Right cardiac atrium (tissue), 5 donors: ENCODE measurements around the gene GOSR1. TPM values are rescaled to one million over a fixed set of nuclear protein-coding genes. Genes with fewer than 3 reads are reported as not detected.
"Not testable (repeated sequence)": the region's sequence is repeated elsewhere in the genome, so short reads cannot be mapped to it uniquely, and the experiment has no call there.

ENCODE experiments used
- ATAC-seq, 2 donors: fragments of 200-7000 bp; cut with Tn5 transposase; one replicate each; pipeline versions ENCODE4 v1.8.0 to v1.9.1; 2020; ENCODE audit warnings: moderate library complexity in 2 of 2, mild to moderate bottlenecking in 1 of 2
- DNase-seq, 3 donors: peaks; one replicate each; pipeline ENCODE4 v3.0.0-alpha.2; 2020
- H3K27ac ChIP-seq: one replicate; pipeline ENCODE4 v1.5.1; 2013; ENCODE audit warnings: mild to moderate bottlenecking, low read length, control low read depth, moderate library complexity
- H3K27me3 ChIP-seq: one replicate; pipeline ENCODE4 v1.6.1; 2013; ENCODE audit not compliant: control insufficient read depth, insufficient read depth
- H3K4me1 ChIP-seq: one replicate; pipeline ENCODE4 v1.6.1; 2013; ENCODE audit warnings: low read length; ENCODE audit not compliant: control insufficient read depth, insufficient read depth
- H3K4me3 ChIP-seq: one replicate; pipeline ENCODE4 v1.5.1; 2013; ENCODE audit warnings: low read length, control low read depth
- H3K9me3 ChIP-seq: one replicate; pipeline ENCODE4 v1.6.1; 2013; ENCODE audit warnings: low read length; ENCODE audit not compliant: control insufficient read depth
- WGBS: extraction: QIAGEN DNeasy Blood & Tissue Kit; methylation state at CpG from one replicate; pipeline ENCODE4 v1.1.7; 2013; 5-methylcytosine and 5-hydroxymethylcytosine counted together
- intact Hi-C, 4 donors: fragments of 100-400 bp; cut with DNase I; formaldehyde crosslinking; loops; one replicate each; pipeline versions ENCODE4 v1.11.0 to v1.14.0; 2022 to 2023
- polyA plus RNA-seq: library from polyadenylated mRNA; stranded (reverse); fragments of 200-250 nt; gene quantifications from one replicate; pipeline ENCODE4 v1.2.3, GENCODE V29; 2013
- total RNA-seq, 4 donors: library from RNA; stranded (reverse); fragmentation: NEBNext Ultra II Directional; extraction: Animal tissue kit (Norgen Biotek cat#: 25700); gene quantifications; one replicate each; pipeline ENCODE4 v1.2.1, GENCODE V29; 2021
- donor health status: healthy with polysubstance abuse.
- donor health status: DM: no; HTN: yes; CAD: no.
- donor health status: DM: no; HTN: no; CAD: no.
- donor health status: DM: no; HTN: yes; CAD: no; lungs with severe emphysema.
- donor health status: DM: yes; HTN: yes; CAD: no.

GOSR1 gene
- total and polyA plus RNA-seq, 5 donors: 12.9 to 38.9 (median 35.7) TPM

GRCh38 chr17:30563905-30564390, 86.7 kb downstream of the GOSR1 start:
- H3K9me3 ChIP-seq, H3K4me1 ChIP-seq, H3K27ac ChIP-seq, DNase-seq, ATAC-seq, intact Hi-C loops, H3K4me3 ChIP-seq, H3K27me3 ChIP-seq: not testable (repeated sequence)
- WGBS: 61% methylated on average over 7 of the region's 7 CpGs

DNA sequence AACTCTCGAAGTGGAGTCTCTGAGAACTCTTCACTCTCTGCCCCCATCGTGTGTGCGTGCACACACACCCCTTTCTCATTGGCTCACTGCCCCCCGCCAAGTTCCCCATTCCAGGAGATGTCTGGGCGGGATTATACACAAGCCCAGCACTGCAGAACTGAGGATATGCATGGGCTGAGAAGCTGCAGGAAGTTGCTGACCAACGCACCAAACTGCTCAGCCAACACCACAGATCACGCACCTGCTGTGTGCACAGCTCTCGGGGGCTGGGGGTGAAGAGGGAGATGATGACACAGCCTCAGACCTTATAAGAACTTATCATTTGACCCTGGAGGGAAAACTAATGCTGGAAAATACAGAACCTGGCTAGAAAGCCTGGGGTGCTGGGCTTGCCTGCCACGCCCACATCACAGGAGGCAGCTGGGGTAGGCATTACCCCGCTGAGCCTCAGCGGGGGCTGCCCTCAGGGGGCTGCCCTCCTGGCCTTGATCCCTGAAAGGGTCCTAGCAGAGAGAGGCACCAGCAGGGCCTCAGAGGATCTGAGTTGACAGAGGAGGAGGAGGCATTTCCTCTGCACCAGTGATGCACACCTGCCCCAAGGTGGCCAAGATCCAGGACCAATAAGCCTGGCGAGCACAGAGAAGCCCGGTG, 87.3 kb downstream of the GOSR1 start:
- H3K27me3 ChIP-seq, ATAC-seq, H3K4me3 ChIP-seq, intact Hi-C loops, H3K27ac ChIP-seq, H3K4me1 ChIP-seq, DNase-seq, H3K9me3 ChIP-seq: not testable (repeated sequence)
- 34% methylated on average over 13 of the region's 13 CpGs for WGBS

GRCh38 chr17:30565073-30565935, 88.1 kb downstream of the GOSR1 start:
- no peak for DNase-seq
- Histone ChIP-seq H3K27ac (no peak overlapping the region), H3K9me3 (no peaks in the 10 kb centered on the region), H3K27me3 (no peaks in the 10 kb centered on the region), H3K4me3 (no peak overlapping the region), H3K4me1 (peaks cover 2% of the 10 kb centered on the region)
- WGBS: 51% methylated on average over 9 of the region's 9 CpGs
- intact Hi-C loops: no loop called here
- ATAC-seq: no peak

- ATAC-seq, H3K27ac ChIP-seq, DNase-seq, H3K4me1 ChIP-seq, H3K27me3 ChIP-seq, H3K4me3 ChIP-seq, intact Hi-C loops, H3K9me3 ChIP-seq: not testable (repeated sequence)
- WGBS: 51% methylated on average over 4 of the region's 4 CpGs
Measured at GRCh38 chr17:30566104-30566503, 88.9 kb downstream of the GOSR1 start.

- H3K27ac ChIP-seq, intact Hi-C loops, H3K4me1 ChIP-seq, H3K9me3 ChIP-seq, H3K27me3 ChIP-seq, H3K4me3 ChIP-seq, DNase-seq: not testable (repeated sequence)
- WGBS: 75% methylated on average over 10 of the region's 10 CpGs
- peak in 1 of 2 donors; percentile 36 for ATAC-seq
Measured at GRCh38 chr17:30566516-30567225, 89.5 kb downstream of the GOSR1 start.

DNA sequence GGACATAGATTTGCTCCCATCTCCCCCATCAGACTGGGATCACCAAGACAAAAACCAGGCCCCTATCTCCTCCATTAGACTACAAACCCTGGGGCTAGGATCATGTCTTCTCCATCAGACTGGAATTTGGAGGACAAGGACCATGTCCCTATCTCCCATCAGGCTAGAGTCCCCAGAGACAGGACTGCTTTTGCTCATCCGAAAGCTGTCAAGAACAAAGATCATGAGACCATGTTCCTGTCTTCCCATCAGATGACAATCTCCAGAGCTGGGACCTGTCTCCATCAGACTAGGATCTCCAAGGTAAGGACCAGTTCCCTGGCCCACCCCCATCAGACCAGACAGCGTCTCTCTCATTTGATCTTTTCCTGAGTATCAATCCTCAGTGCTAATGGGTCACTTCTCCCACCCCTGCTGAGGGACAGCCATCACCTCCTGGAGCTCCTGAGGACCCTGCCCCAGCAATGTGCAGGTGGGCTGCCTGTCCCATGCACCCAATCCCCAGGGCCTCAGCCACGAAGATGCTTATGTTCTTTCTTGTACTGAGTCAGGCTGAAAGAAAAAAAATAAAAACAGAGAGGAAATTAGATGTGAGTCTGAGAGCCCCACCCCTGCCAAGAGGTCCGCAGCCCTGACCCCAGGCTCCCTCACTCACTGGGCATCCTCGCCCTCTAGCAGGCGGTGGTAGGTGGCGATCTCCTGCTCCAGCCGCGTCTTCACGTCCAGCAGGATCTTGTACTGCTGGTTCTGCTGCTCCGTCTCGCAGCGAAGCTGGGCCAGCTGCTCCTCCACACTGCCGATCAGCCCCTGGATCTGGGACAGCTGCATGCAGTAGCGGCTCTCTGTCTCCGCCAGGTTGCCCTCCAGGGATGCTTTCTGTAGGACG, 90.3 kb downstream of the GOSR1 start:
- ATAC-seq (no peak), DNase-seq (no peak)
- Histone ChIP-seq H3K9me3 (no peaks in the 10 kb centered on the region), H3K4me3 (no peak overlapping the region), H3K27ac (no peak overlapping the region), H3K27me3 (no peaks in the 10 kb centered on the region), H3K4me1 (peaks cover 2% of the 10 kb centered on the region)
- WGBS: 75% methylated on average over 17 of the region's 17 CpGs
- intact Hi-C loops: no loop called here

DNA sequence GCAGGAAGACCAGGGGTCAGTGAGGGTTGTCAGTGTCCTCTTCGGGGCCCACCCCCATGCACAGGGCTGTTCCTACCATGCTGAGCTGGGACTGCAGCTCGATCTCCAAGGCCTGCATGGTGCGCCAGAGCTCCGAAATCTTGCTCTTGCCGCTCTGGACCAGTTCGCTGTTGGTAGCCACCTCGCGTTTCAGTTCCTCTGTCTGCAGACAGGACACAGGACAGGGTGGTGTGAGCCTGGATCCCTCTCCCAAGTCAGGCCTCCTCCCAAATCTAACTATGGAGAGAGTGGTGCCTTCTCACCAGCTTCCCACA, 90.9 kb downstream of the GOSR1 start:
- intact Hi-C loops: no loop called here
- no peak for ATAC-seq
- Histone ChIP-seq H3K27me3 (no peaks in the 10 kb centered on the region), H3K27ac (no peak overlapping the region), H3K4me1 (peaks cover 2% of the 10 kb centered on the region), H3K9me3 (no peaks in the 10 kb centered on the region), H3K4me3 (no peak overlapping the region)
- DNase-seq: no peak
- WGBS: 73% methylated on average over 8 of the region's 8 CpGs

- H3K27ac ChIP-seq, H3K27me3 ChIP-seq, ATAC-seq, H3K9me3 ChIP-seq, intact Hi-C loops, DNase-seq, H3K4me1 ChIP-seq, H3K4me3 ChIP-seq: not testable (repeated sequence)
- 74% methylated on average over 12 of the region's 12 CpGs for WGBS
Measured at GRCh38 chr17:30569531-30570175, 92.4 kb downstream of the GOSR1 start.

GRCh38 chr17:30570191-30570590, 93.0 kb downstream of the GOSR1 start:
- Histone ChIP-seq H3K4me3 (no peak overlapping the region), H3K27me3 (no peaks in the 10 kb centered on the region), H3K4me1 (no peaks in the 10 kb centered on the region), H3K27ac (no peak overlapping the region), H3K9me3 (no peaks in the 10 kb centered on the region)
- DNase-seq (no peak), ATAC-seq (no peak)
- 27% methylated on average over 2 of the region's 2 CpGs for WGBS
- intact Hi-C loops: no loop called here

DNA sequence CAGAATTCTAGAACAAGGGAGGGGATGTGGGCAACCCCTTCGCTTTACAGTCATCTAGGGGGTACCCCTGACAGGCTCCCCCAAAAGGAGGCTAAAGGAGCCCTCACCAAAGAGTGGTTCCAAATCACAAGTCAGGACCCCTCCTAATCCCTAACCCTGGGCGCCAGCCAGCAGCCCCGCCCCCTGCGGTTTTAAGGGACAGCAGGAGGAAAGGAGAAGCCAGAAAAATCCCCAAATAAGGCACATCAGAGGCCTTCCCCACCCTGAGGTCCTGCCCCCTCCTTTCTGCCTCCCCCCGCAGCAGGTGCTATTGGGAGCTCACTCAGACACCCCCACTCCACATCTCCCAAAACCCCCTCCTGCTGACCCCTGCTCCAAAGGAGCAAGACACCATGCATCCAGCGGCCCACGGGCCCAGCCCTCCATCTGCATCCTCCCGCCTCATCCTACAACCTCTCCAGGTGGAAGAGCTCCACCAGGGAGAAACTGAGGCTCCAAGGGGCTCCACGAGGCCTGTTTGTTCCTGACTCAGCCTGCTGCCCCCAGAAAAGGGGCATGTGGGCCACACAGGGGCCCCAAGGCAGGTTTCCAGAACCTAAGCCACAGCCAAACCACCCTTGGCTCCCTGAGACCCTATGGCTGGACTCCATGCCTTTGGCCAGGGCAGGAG, 93.5 kb downstream of the GOSR1 start:
- Histone ChIP-seq H3K27me3 (no peaks in the 10 kb centered on the region), H3K4me1 (no peaks in the 10 kb centered on the region), H3K4me3 (no peak overlapping the region), H3K27ac (no peak overlapping the region), H3K9me3 (no peaks in the 10 kb centered on the region)
- DNase-seq (no peak), ATAC-seq (no peak)
- intact Hi-C loops: no loop called here
- WGBS: 69% methylated on average over 9 of the region's 9 CpGs
